Measurements from ENCODE around the gene PARP16.
A peak's percentile ranks its signal among the peaks of the same experiment; 100 is the strongest.

Gene PARP16

DNA sequence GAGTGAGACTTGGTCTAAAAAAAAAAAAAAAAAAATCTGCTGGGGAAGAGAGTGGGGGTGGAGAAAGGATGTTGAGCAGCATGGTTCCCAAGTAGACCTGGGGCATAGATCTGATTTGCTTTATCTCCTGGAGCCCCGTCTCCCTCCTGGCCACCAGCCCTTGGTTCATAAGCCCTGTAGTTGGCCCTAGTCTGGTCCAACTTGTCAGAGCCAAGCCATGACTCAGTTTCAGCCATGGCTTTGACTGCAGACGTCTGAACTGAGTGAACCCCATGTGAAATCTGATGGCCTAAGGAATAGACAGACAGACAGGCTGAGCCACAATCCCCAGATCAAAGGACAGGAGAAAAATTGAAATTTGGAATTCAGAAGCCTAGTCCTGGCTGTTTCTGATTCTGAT is 73.4 kb downstream of the PARP16 start:
- DNase-seq (ENCODE audit: low read depth): no peak
- TF ChIP-seq, protein P1, sequence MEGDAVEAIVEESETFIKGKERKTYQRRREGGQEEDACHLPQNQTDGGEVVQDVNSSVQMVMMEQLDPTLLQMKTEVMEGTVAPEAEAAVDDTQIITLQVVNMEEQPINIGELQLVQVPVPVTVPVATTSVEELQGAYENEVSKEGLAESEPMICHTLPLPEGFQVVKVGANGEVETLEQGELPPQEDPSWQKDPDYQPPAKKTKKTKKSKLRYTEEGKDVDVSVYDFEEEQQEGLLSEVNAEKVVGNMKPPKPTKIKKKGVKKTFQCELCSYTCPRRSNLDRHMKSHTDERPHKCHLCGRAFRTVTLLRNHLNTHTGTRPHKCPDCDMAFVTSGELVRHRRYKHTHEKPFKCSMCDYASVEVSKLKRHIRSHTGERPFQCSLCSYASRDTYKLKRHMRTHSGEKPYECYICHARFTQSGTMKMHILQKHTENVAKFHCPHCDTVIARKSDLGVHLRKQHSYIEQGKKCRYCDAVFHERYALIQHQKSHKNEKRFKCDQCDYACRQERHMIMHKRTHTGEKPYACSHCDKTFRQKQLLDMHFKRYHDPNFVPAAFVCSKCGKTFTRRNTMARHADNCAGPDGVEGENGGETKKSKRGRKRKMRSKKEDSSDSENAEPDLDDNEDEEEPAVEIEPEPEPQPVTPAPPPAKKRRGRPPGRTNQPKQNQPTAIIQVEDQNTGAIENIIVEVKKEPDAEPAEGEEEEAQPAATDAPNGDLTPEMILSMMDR (IDR thresholded peaks at IDR 0.05; ENCODE audit: low read depth, low read length, missing control alignments): no peak
- no peak overlapping the region for H3K4me3 ChIP-seq (ENCODE audit: low read depth, low read length)

DNA sequence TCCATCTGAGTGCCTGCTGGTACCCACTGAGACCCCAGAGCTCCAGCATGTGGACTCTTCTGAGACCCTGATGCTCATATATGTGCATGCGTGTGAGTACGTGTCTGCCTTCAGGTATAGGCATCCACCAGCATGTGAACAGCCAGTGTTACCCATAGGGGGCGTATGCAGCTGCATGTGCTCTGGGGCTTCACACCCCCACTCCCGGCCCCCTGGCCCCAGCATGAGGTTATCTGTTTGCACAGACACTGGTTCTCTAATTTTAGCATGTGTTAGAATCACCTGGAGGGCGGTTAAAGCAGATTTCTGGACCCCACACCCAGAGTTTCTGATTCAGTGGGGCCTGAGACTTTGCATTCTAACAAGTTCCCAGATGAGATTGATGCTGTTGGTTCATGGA is 74.6 kb downstream of the PARP16 start:
- TF ChIP-seq, protein P1 (IDR thresholded peaks at IDR 0.05; ENCODE audit: low read depth, low read length, missing control alignments): peak; percentile 83
- H3K4me3 ChIP-seq (ENCODE audit: low read depth, low read length): no peak overlapping the region
- peak; percentile 22 for DNase-seq (ENCODE audit: low read depth)

GRCh38 chr15:65211482-65211982 is 75.2 kb downstream of the PARP16 start:
- no peak overlapping the region for H3K4me3 ChIP-seq (ENCODE audit: low read depth, low read length)
- no peak for DNase-seq (ENCODE audit: low read depth)
- TF ChIP-seq, protein P1 (IDR thresholded peaks at IDR 0.05; ENCODE audit: low read depth, low read length, missing control alignments): no peak

GRCh38 chr15:65210770-65211481 is 75.8 kb downstream of the PARP16 start, which contains the start of gene CILP:
CILP (minus strand) TSS chr15:65211473; CDS start chr15:65209755, 1,718 bp downstream.
- no peak within 1 kb of the TSS for H3K4me3 ChIP-seq (ENCODE audit: low read depth, low read length)
- DNase-seq (ENCODE audit: low read depth): no peak
- TF ChIP-seq, protein P1 (IDR thresholded peaks at IDR 0.05; ENCODE audit: low read depth, low read length, missing control alignments): no peak

DNA sequence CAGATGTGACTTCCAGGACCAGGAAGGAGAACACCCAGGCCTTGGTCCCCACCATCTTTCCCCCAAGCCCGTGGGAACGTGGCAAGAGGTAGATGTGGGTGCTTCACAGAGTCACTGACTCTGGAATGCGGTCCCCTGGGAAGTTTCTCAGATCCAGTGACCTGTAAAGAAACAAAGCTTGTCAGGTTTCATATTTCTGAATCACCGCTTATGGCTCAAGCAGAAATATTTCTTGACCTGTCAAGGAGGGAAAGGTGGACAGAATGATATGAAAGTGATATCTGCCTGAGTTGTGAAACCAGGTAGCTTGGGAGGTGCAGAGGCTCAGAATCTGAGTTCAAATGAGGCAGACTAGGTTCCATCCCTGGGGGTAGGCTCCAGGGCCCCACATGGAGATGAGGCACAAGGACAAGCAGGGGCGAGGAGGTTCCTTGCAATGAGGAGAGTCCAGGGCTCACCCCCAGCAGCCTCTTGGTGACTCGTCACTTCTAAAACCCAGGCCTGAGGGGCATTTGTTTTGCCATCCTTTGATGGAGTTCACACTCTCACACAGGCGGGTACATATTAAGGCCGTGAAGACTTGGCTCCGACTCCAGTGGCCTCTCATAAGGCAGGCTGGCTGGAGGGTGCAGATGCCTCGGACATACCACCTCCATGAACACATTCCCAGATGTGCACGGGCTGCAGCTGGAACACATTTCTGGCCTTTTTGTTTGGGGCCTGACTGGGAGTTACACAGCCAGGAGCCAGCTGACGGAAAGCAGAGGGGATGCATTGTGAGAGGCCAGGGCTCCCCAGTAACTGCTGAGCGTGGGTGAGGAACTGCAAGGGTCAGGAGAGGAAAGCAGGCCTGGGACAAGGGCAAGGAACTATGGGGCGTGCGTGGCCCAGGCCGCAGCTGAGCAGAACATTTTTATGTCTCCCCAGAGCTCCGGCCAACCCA is 76.7 kb downstream of the PARP16 start:
- no peak overlapping the region for H3K4me3 ChIP-seq (ENCODE audit: low read depth, low read length)
- DNase-seq (ENCODE audit: low read depth): no peak
- TF ChIP-seq, protein P1 (IDR thresholded peaks at IDR 0.05; ENCODE audit: low read depth, low read length, missing control alignments): no peak

GRCh38 chr15:65208647-65209046 is 78.0 kb downstream of the PARP16 start:
- TF ChIP-seq, protein P1 (IDR thresholded peaks at IDR 0.05; ENCODE audit: low read depth, low read length, missing control alignments): no peak
- no peak overlapping the region for H3K4me3 ChIP-seq (ENCODE audit: low read depth, low read length)
- DNase-seq (ENCODE audit: low read depth): no peak
